ENCODE data around the gene CAMSAP3. TPM values are rescaled to one million over a fixed set of nuclear protein-coding genes. Genes with fewer than 3 reads are reported as not detected.

Gene CAMSAP3, protein sequence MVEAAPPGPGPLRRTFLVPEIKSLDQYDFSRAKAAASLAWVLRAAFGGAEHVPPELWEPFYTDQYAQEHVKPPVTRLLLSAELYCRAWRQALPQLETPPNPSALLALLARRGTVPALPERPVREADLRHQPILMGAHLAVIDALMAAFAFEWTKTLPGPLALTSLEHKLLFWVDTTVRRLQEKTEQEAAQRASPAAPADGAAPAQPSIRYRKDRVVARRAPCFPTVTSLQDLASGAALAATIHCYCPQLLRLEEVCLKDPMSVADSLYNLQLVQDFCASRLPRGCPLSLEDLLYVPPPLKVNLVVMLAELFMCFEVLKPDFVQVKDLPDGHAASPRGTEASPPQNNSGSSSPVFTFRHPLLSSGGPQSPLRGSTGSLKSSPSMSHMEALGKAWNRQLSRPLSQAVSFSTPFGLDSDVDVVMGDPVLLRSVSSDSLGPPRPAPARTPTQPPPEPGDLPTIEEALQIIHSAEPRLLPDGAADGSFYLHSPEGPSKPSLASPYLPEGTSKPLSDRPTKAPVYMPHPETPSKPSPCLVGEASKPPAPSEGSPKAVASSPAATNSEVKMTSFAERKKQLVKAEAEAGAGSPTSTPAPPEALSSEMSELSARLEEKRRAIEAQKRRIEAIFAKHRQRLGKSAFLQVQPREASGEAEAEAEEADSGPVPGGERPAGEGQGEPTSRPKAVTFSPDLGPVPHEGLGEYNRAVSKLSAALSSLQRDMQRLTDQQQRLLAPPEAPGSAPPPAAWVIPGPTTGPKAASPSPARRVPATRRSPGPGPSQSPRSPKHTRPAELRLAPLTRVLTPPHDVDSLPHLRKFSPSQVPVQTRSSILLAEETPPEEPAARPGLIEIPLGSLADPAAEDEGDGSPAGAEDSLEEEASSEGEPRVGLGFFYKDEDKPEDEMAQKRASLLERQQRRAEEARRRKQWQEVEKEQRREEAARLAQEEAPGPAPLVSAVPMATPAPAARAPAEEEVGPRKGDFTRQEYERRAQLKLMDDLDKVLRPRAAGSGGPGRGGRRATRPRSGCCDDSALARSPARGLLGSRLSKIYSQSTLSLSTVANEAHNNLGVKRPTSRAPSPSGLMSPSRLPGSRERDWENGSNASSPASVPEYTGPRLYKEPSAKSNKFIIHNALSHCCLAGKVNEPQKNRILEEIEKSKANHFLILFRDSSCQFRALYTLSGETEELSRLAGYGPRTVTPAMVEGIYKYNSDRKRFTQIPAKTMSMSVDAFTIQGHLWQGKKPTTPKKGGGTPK
- 3.8 and 12.3 TPM in 2 replicates for total RNA-seq

DNA sequence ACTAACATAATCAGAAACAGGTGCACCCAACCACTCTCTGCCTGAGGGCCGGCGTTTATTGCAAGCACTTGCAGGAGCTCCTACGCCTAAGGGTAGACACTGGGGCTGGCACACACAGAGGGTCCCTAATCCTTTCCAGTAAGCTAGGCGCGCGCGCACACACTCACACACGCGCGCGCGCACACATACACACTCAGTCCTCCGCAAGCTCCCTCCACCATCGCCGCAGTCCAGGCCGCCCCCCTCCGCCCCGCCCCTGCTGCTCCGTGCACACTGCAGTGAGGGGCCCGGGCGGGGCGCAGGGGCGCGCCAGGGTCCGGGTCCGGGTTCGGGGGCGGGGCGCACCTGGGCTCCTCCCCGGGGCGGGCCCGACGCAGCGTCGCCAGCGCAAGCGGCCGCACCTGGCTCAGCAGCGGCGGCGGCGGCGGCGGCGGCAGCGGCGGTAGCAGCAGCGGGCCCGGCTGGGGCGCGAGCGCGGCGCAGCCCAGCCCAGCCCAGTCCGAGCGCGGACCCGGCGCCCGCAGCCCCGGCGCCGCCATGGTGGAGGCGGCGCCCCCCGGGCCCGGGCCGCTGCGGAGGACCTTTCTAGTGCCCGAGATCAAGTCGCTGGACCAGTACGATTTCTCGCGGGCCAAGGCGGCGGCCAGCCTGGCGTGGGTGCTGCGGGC is at the start of gene CAMSAP3:
Gene CAMSAP3, plus strand, starts transcription at position 398 of the 668 bp plus-strand sequence. Its CDS starts 140 bp downstream, at position 538.

DNA sequence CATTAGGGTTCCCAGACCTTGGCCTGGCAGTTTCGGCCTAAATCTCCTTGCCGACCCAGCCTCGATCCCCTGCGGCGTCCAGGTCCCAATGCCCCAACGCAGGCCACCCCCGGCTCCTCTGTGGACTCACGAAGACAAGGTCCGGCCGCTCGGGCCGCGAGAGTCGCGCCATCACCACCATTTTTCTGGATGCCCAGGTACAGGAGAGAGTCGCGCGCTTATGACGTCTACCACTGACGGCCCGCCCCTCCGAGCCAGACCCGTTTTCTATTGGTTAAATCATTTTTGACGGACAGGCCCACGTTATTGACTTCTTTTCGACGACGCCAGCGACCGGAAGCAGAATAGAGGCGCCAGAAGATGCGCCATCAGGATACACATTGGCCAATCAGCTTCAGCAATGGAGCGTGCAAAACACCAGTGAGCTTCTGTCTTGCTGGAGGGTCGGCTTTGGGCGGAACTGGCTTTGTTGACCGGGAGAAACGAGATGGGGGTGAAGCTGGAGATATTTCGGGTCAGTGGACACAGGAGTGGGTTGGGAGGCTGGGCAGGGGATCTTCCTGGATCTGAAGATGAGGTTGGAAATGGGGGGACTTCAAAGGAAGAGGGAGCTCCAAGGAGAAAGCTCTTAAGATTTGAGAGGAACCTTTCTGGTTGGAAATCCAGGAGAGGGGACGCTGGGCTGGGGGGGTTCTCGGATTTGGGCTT is 33.8 kb downstream of the CAMSAP3 start, which contains the start of the genes PET100 and XAB2:
Gene PET100, plus strand, starts transcription at position 447 of the 708 bp plus-strand sequence. Its CDS starts 41 bp downstream, at position 488.
Gene XAB2, minus strand, starts transcription at position 199 of the 708 bp plus-strand sequence. Its CDS starts 18 bp downstream, at position 181.

GRCh38 chr19:7633698-7634097 is 38.0 kb downstream of the CAMSAP3 start, which contains the start of gene PCP2:
Gene PCP2, minus strand, starts transcription at chr19:7633719. Its CDS starts 262 bp downstream, at chr19:7633457.

DNA sequence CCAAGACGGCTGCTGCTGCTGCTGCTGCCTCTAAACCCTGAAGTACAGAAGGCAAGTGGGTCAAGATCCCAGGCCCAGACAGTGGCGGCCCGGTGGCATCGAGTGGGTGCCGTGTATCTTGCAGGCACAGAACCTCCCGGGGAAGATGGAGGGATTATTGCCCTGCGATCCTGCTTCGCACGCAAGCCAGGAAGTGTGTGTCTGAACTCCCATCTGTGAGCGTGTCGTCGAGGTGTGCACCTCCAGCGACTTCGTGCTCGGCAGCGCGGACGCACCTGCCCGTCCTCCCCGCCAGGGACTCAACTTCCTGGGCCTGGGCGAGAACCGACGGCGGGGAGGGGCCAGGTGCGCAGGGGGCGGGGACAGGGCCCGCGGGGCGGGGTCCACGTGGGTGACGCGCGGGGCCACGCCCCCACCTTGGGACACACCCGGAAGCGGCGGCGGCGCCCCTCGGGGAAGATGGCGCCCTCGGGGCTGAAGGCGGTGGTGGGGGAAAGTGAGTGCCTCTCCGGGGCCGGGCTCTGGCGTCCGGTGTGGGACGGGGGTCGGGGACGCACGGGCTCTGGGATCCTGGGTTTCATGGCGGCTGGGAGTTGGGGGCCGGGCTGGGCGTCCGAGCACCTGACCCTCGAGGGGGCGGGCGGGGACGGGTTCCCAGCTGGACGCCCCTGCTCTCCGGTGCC is 41.2 kb downstream of the CAMSAP3 start, which contains the start of gene STXBP2:
Gene STXBP2, plus strand, starts transcription at position 420 of the 683 bp plus-strand sequence. Its CDS starts 40 bp downstream, at position 460.

Other genes starting within 250 kb of the CAMSAP3 start
- 86.5 and 87.0 TPM in 2 replicates for gene ARHGEF18, start 246.9 kb upstream of the CAMSAP3 start, total RNA-seq
- 2.4 and 2.6 TPM in 2 replicates for gene PEX11G, start 106.8 kb upstream of the CAMSAP3 start, total RNA-seq
- gene ZNF358, start 79.8 kb upstream of the CAMSAP3 start, total RNA-seq = 9.8 and 17.8 TPM in 2 replicates
- 1.9 and 5.3 TPM in 2 replicates for gene MCOLN1, start 73.2 kb upstream of the CAMSAP3 start, total RNA-seq
- 63.5 and 87.2 TPM in 2 replicates for gene PNPLA6, start 60.1 kb upstream of the CAMSAP3 start, total RNA-seq
- gene XAB2, start 33.7 kb downstream of the CAMSAP3 start, total RNA-seq = 22.4 and 31.8 TPM in 2 replicates
- 6.0 and 8.0 TPM in 2 replicates for gene PET100, start 33.9 kb downstream of the CAMSAP3 start, total RNA-seq
- gene PCP2, start 37.9 kb downstream of the CAMSAP3 start, total RNA-seq = not detected in 2 replicates
- gene STXBP2, start 41.2 kb downstream of the CAMSAP3 start, total RNA-seq = 47.5 and 57.6 TPM in 2 replicates
- not detected in 2 replicates for gene RETN, start 73.2 kb downstream of the CAMSAP3 start, total RNA-seq
- not detected in 2 replicates for gene MCEMP1, start 81.2 kb downstream of the CAMSAP3 start, total RNA-seq
- 74.0 and 75.9 TPM in 2 replicates for gene TRAPPC5, start 85.0 kb downstream of the CAMSAP3 start, total RNA-seq
- not detected in 2 replicates for gene FCER2, start 106.3 kb downstream of the CAMSAP3 start, total RNA-seq
- not detected in 2 replicates for gene CLEC4G, start 136.2 kb downstream of the CAMSAP3 start, total RNA-seq
- gene CD209, start 151.7 kb downstream of the CAMSAP3 start, total RNA-seq = not detected in 2 replicates
- gene CLEC4M, start 167.4 kb downstream of the CAMSAP3 start, total RNA-seq = not detected in 2 replicates
- 12.0 and 12.1 TPM in 2 replicates for gene EVI5L, start 234.4 kb downstream of the CAMSAP3 start, total RNA-seq

Measured in tracheal epithelial cell (primary cell).